Neural cell (in vitro differentiated cells): Measurements from ENCODE around the gene CDK5RAP2. TPM values are rescaled to one million over a fixed set of nuclear protein-coding genes. Genes with fewer than 3 reads are reported as not detected.

Source experiments
- H2AFZ ChIP-seq: fragments of 200-600, 300-800 bp; sonication (generic), shearing (Covaris generic); 2 replicates; pipeline ENCODE4 v1.6.0; 2014; ENCODE audit warnings: low read depth, mild to moderate bottlenecking, antibody characterized with exemption, low read length, moderate library complexity
- H3F3A ChIP-seq: fragments of 200-600 bp; shearing (Covaris generic); 2 replicates; pipeline ENCODE4 v1.6.1; 2016; ENCODE audit warnings: mild to moderate bottlenecking, moderate library complexity, mixed read lengths, antibody characterized with exemption, low read length; ENCODE audit not compliant: insufficient read depth, poor library complexity, severe bottlenecking
- H3K27ac ChIP-seq: fragments of 200-600, 300-800 bp; sonication (generic), shearing (Covaris generic); 2 replicates; pipeline ENCODE4 v1.5.1; 2014; ENCODE audit warnings: mild to moderate bottlenecking, low read length, moderate library complexity
- H3K27me3 ChIP-seq: fragments of 300-800, 200-600 bp; sonication (generic), shearing (Covaris generic); 2 replicates; pipeline ENCODE4 v1.6.0; 2014; ENCODE audit warnings: mild to moderate bottlenecking, low read depth, low read length, moderate library complexity; ENCODE audit not compliant: insufficient read depth
- H3K36me3 ChIP-seq: fragments of 300-800, 200-600 bp; sonication (generic), shearing (Covaris generic); 2 replicates; pipeline ENCODE4 v1.5.1; 2014; ENCODE audit warnings: mild to moderate bottlenecking, antibody characterized with exemption, low read length, moderate library complexity; ENCODE audit not compliant: insufficient read depth
- H3K4me2 ChIP-seq: fragments of 300-800, 200-600 bp; sonication (generic), shearing (Covaris generic); 2 replicates; pipeline ENCODE4 v1.6.0; 2014; ENCODE audit warnings: mild to moderate bottlenecking, low read length
- H3K4me3 ChIP-seq: fragments of 300-800, 200-600 bp; sonication (generic), shearing (Covaris generic); 2 replicates; pipeline ENCODE4 v1.5.1; 2014; ENCODE audit warnings: mild to moderate bottlenecking, low read length, moderate library complexity
- H3K79me2 ChIP-seq: fragments of 200-600 bp; shearing (Covaris generic); replicated peaks from 2 replicates; pipeline ENCODE4 v1.6.0; 2014; ENCODE audit warnings: mild to moderate bottlenecking, low read length, moderate library complexity; ENCODE audit not compliant: insufficient read depth
- H3K9ac ChIP-seq: fragments of 300-800, 200-600 bp; sonication (generic), shearing (Covaris generic); 2 replicates; pipeline ENCODE4 v1.6.1; 2016; ENCODE audit warnings: mild to moderate bottlenecking, low read length, mixed read lengths
- H3K9me2 ChIP-seq: fragments of 200-600 bp; shearing (Covaris generic); 2 replicates; pipeline ENCODE4 v1.6.1; 2016; ENCODE audit warnings: mild to moderate bottlenecking, low read length, mixed read lengths; ENCODE audit not compliant: insufficient read depth
- H3K9me3 ChIP-seq: fragments of 200-600, 300-800 bp; sonication (generic), shearing (Covaris generic); 2 replicates; pipeline ENCODE4 v1.6.1; 2016; ENCODE audit warnings: mild to moderate bottlenecking, mixed run types, low read length, moderate library complexity, mixed read lengths
- H4K20me1 ChIP-seq: fragments of 200-600 bp; shearing (Covaris generic); 2 replicates; pipeline ENCODE4 v1.6.1; 2016; ENCODE audit warnings: mild to moderate bottlenecking, mixed run types; ENCODE audit not compliant: insufficient read depth
- EP300 ChIP-seq: fragments of 450-650 bp; conservative IDR thresholded peaks from 2 replicates; pipeline ENCODE4 v1.6.1; 2014; ENCODE audit warnings: antibody characterized with exemption, mild to moderate bottlenecking, moderate library complexity; ENCODE audit not compliant: poor library complexity, severe bottlenecking
- EZH2 ChIP-seq: fragments of 200-600, 300-800 bp; shearing (Covaris generic), sonication (generic); IDR thresholded peaks from 2 replicates; pipeline ENCODE4 v1.6.1; 2014; ENCODE audit warnings: antibody characterized with exemption, low read length, borderline replicate concordance, mild to moderate bottlenecking; ENCODE audit not compliant: insufficient read depth, poor library complexity, severe bottlenecking
- MXI1 ChIP-seq: fragments of 450-650 bp; conservative IDR thresholded peaks from 2 replicates; pipeline ENCODE4 v1.6.1; 2014; ENCODE audit warnings: antibody characterized with exemption, mild to moderate bottlenecking; ENCODE audit not compliant: poor library complexity, severe bottlenecking
- POLR2AphosphoS5 ChIP-seq: IDR thresholded peaks from 2 replicates; pipeline ENCODE4 v1.6.1; 2012
- RAD21 ChIP-seq: fragments of 450-650 bp; conservative IDR thresholded peaks from 2 replicates; pipeline ENCODE4 v1.6.1; 2014; ENCODE audit warnings: antibody characterized with exemption, mild to moderate bottlenecking, moderate library complexity
- SMC3 ChIP-seq: fragments of 450-650 bp; conservative IDR thresholded peaks from 2 replicates; pipeline ENCODE4 v1.6.1; 2014; ENCODE audit warnings: antibody characterized with exemption, mild to moderate bottlenecking, moderate library complexity; ENCODE audit not compliant: poor library complexity
- TAF1 ChIP-seq: IDR thresholded peaks from 2 replicates; pipeline ENCODE4 v1.6.1; 2012; ENCODE audit warnings: low read depth
- polyA plus RNA-seq: library from polyadenylated mRNA; depleted of rRNA; stranded (reverse); fragments of >200 nt; gene quantifications from 2 replicates; pipeline ENCODE4 v1.2.3, GENCODE V29; 2014
- TF ChIP-seq, protein P1 (sequence below): fragments of 450-650 bp; IDR thresholded peaks from 2 replicates; pipeline ENCODE4 v1.5.1; 2014; ENCODE audit warnings: antibody characterized with exemption, mild to moderate bottlenecking, moderate library complexity; ENCODE audit not compliant: poor library complexity, severe bottlenecking
- TF ChIP-seq, protein P2 (sequence below): IDR thresholded peaks from 2 replicates; pipeline ENCODE4 v1.6.1; 2012; ENCODE audit warnings: borderline replicate concordance

Gene CDK5RAP2
- polyA plus RNA-seq, 1 donor from 2014 or later = 43.3 TPM

DNA sequence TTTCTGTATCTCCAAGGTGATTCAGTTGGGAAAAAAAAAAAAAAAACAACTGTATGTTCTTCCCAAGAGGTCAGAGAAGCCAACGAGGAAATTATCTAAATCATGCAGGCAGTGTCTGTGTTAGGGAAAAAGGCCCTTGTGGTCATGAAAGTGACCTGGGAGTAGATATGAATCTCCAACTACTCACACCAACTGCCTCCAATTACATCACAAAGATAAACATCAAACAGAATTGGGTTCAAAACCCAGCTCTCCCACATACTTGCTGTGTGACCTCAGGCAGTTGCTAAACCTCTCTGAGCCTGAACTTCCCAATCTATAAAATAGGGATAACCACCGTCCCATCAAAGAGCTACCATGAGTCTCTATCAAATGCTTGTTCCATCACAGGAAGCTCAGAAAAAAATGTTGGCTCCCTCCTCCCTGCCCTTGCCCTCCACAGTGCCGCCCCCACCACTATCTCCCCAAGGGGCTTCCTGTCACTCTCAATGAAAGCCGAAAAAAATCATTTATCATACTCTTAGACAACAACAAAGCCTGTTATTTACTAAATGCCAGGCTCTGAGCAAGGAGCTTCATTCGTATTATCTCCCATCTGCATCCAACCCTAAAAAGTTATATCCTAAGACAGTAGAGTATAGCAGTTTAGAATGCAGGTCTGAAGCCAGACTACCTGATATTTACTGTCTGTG, 42.9 kb downstream of the CDK5RAP2 start:
- Histone ChIP-seq H3K27me3 (no peaks in the 10 kb centered on the region), H3K9me3 (no peaks in the 10 kb centered on the region), H3K9me2 (no peaks in the 10 kb centered on the region), H3K36me3 (peaks cover 4% of the 10 kb centered on the region), H3F3A (no peaks in the 10 kb centered on the region), H3K79me2 (no peaks in the 10 kb centered on the region), H3K9ac (no peak overlapping the region), H2AFZ (no peak overlapping the region), H3K4me3 (no peak overlapping the region), H3K27ac (no peak overlapping the region), H4K20me1 (no peaks in the 10 kb centered on the region), H3K4me2 (no peak overlapping the region)
- TF ChIP-seq MXI1 = no peak
- no peak for TF ChIP-seq RAD21
- TF ChIP-seq EZH2 = no peak
- TF ChIP-seq POLR2AphosphoS5 = no peak
- TF ChIP-seq SMC3 = no peak
- TF ChIP-seq EP300 = no peak
- TF ChIP-seq, protein P1, sequence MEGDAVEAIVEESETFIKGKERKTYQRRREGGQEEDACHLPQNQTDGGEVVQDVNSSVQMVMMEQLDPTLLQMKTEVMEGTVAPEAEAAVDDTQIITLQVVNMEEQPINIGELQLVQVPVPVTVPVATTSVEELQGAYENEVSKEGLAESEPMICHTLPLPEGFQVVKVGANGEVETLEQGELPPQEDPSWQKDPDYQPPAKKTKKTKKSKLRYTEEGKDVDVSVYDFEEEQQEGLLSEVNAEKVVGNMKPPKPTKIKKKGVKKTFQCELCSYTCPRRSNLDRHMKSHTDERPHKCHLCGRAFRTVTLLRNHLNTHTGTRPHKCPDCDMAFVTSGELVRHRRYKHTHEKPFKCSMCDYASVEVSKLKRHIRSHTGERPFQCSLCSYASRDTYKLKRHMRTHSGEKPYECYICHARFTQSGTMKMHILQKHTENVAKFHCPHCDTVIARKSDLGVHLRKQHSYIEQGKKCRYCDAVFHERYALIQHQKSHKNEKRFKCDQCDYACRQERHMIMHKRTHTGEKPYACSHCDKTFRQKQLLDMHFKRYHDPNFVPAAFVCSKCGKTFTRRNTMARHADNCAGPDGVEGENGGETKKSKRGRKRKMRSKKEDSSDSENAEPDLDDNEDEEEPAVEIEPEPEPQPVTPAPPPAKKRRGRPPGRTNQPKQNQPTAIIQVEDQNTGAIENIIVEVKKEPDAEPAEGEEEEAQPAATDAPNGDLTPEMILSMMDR = no peak
- TF ChIP-seq, protein P2, sequence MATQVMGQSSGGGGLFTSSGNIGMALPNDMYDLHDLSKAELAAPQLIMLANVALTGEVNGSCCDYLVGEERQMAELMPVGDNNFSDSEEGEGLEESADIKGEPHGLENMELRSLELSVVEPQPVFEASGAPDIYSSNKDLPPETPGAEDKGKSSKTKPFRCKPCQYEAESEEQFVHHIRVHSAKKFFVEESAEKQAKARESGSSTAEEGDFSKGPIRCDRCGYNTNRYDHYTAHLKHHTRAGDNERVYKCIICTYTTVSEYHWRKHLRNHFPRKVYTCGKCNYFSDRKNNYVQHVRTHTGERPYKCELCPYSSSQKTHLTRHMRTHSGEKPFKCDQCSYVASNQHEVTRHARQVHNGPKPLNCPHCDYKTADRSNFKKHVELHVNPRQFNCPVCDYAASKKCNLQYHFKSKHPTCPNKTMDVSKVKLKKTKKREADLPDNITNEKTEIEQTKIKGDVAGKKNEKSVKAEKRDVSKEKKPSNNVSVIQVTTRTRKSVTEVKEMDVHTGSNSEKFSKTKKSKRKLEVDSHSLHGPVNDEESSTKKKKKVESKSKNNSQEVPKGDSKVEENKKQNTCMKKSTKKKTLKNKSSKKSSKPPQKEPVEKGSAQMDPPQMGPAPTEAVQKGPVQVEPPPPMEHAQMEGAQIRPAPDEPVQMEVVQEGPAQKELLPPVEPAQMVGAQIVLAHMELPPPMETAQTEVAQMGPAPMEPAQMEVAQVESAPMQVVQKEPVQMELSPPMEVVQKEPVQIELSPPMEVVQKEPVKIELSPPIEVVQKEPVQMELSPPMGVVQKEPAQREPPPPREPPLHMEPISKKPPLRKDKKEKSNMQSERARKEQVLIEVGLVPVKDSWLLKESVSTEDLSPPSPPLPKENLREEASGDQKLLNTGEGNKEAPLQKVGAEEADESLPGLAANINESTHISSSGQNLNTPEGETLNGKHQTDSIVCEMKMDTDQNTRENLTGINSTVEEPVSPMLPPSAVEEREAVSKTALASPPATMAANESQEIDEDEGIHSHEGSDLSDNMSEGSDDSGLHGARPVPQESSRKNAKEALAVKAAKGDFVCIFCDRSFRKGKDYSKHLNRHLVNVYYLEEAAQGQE = no peak
- TF ChIP-seq TAF1 = no peak

DNA sequence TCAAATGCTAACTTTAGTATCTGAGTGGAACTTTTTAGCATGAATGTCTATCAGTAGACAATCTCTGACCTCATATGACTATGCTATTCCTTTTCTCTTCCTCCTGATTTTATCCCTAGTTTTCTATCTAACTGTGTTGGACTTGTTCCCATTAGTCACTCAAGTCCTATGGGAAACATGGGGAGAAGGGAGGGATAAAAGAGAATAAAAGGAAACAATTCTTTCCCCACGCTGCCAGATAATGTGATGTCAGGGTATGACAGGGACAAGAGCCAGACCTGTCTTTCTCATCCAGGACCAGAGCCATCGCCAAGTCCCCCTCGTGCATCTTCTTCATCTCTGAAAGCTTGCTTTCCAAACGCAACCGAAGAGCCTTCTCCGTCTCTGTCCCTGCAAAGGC, 43.9 kb downstream of the CDK5RAP2 start:
- no peaks in the 10 kb centered on the region for H3K27me3 ChIP-seq
- H3K27ac ChIP-seq = no peak overlapping the region
- H3F3A ChIP-seq = no peaks in the 10 kb centered on the region
- H3K4me2 ChIP-seq = no peak overlapping the region
- no peaks in the 10 kb centered on the region for H4K20me1 ChIP-seq
- no peak overlapping the region for H3K4me3 ChIP-seq
- H3K9me3 ChIP-seq = no peaks in the 10 kb centered on the region
- H2AFZ ChIP-seq = no peak overlapping the region
- H3K9me2 ChIP-seq = no peaks in the 10 kb centered on the region
- peaks cover 4% of the 10 kb centered on the region for H3K36me3 ChIP-seq
- TF ChIP-seq TAF1 = no peak
- TF ChIP-seq, protein P2 = no peak
- H3K79me2 ChIP-seq = no peaks in the 10 kb centered on the region
- no peak overlapping the region for H3K9ac ChIP-seq
